ENCODE data around the gene GABRR1.
"Not testable (repeated sequence)": the region's sequence is repeated elsewhere in the genome, so short reads cannot be mapped to it uniquely, and the experiment has no call there.

GABRR1 gene

GRCh38 chr6:89139509-89140346 lies 77.4 kb downstream of the GABRR1 start:
- TF ChIP-seq CTCF (IDR thresholded peaks at IDR 0.05; ENCODE audit: extremely low read depth, missing control alignments), result no peak
- DNase-seq (ENCODE audit: low spot score), result no peak

GRCh38 chr6:89138173-89138572 lies 79.0 kb downstream of the GABRR1 start:
- no peak for DNase-seq (ENCODE audit: low spot score)
- no peak for TF ChIP-seq CTCF (IDR thresholded peaks at IDR 0.05; ENCODE audit: extremely low read depth, missing control alignments)

- no peak for TF ChIP-seq CTCF (IDR thresholded peaks at IDR 0.05; ENCODE audit: extremely low read depth, missing control alignments)
- DNase-seq (ENCODE audit: low spot score), result no peak
Measured at GRCh38 chr6:89134723-89135122, 82.4 kb downstream of the GABRR1 start.

- no peak for DNase-seq (ENCODE audit: low spot score)
- no peak for TF ChIP-seq CTCF (IDR thresholded peaks at IDR 0.05; ENCODE audit: extremely low read depth, missing control alignments)
Measured at GRCh38 chr6:89133981-89134380, 83.2 kb downstream of the GABRR1 start.

GRCh38 chr6:89132057-89132456 lies 85.1 kb downstream of the GABRR1 start:
- no peak for DNase-seq (ENCODE audit: low spot score)

GRCh38 chr6:89131599-89131998 lies 85.6 kb downstream of the GABRR1 start:
- no peak for TF ChIP-seq CTCF (IDR thresholded peaks at IDR 0.05; ENCODE audit: extremely low read depth, missing control alignments)
- DNase-seq (ENCODE audit: low spot score), result no peak

More at GRCh38 chr6:89132057-89132456, 85.1 kb downstream of the GABRR1 start:
- TF ChIP-seq CTCF (IDR thresholded peaks at IDR 0.05; ENCODE audit: extremely low read depth, missing control alignments), result no peak

GRCh38 chr6:89128256-89128671 lies 88.9 kb downstream of the GABRR1 start:
- DNase-seq (ENCODE audit: low spot score), result not testable (repeated sequence)

Data from GM20000 (cell line).